ENCODE data around the gene MTAP. TPM values are rescaled to one million over a fixed set of nuclear protein-coding genes. Genes with fewer than 3 reads are reported as not detected.

Gene MTAP
- total RNA-seq, 1 donor from 2014 or later, result 43.2 TPM

GRCh38 chr9:21976334-21976875 lies 174.0 kb downstream of the MTAP start:
- DNase-seq, result no peak
- H3K4me1 Mint-ChIP-seq, result peaks cover 19% of the 10 kb centered on the region
- ATAC-seq (ENCODE audit: low read depth), result no peak
- intact Hi-C loops (cut with micrococcal nuclease), result loop anchor here (10.0 kb wide), 1 partner anchor 1848 kb away; the partner anchor contains the start of gene ELAVL2
- H3K9me3 Mint-ChIP-seq, result no peaks in the 10 kb centered on the region
- H3K27me3 Mint-ChIP-seq, result peaks cover 61% of the 10 kb centered on the region
- no peak for TF ChIP-seq CTCF (IDR thresholded peaks at IDR 0.05)
- H3K4me3 Mint-ChIP-seq, result no peak overlapping the region
- no peak overlapping the region for H3K27ac Mint-ChIP-seq
- H3K36me3 Mint-ChIP-seq (ENCODE audit: low read depth), result no peaks in the 10 kb centered on the region
- ChIA-PET CTCF (interaction anchor here (1.2 to 1.8 kb wide), 3 partner anchors 19 to 163 kb away, joined by 4 to 7 read pairs (median 4); partner anchors contain the start of gene CDKN2B-AS1), POLR2A (no interaction called here)

- ATAC-seq (ENCODE audit: low read depth) (no peak), DNase-seq (no peak)
- Mint-ChIP-seq H3K27ac (no peak overlapping the region), H3K27me3 (peaks cover 50% of the 10 kb centered on the region), H3K36me3 (ENCODE audit: low read depth) (no peaks in the 10 kb centered on the region), H3K9me3 (no peaks in the 10 kb centered on the region), H3K4me1 (peaks cover 3% of the 10 kb centered on the region), H3K4me3 (no peak overlapping the region)
- POLR2A ChIA-PET, result interaction anchor here (1.0 kb wide), 1 partner anchor 12 kb away, joined by 6 read pairs; the partner anchor contains the start of genes CDKN2A and CDKN2B-AS1
- CTCF ChIA-PET, result interaction anchor here (1.1 to 1.6 kb wide), 2 partner anchors 25 to 224 kb away, joined by 3 to 5 read pairs; no protein-coding TSS in a partner anchor
- intact Hi-C loops (cut with micrococcal nuclease), result no loop called here
- no peak for TF ChIP-seq CTCF (IDR thresholded peaks at IDR 0.05)
Observed at GRCh38 chr9:21982391-21982790, 180.0 kb downstream of the MTAP start.

- CTCF ChIA-PET, result interaction anchor here (1.1 to 1.6 kb wide), 2 partner anchors 25 to 224 kb away, joined by 3 to 5 read pairs; no protein-coding TSS in a partner anchor
- H3K4me3 Mint-ChIP-seq, result no peak overlapping the region
- H3K9me3 Mint-ChIP-seq, result no peaks in the 10 kb centered on the region
- no peak for TF ChIP-seq CTCF (IDR thresholded peaks at IDR 0.05)
- H3K27ac Mint-ChIP-seq, result no peak overlapping the region
- intact Hi-C loops (cut with micrococcal nuclease), result no loop called here
- peaks cover 3% of the 10 kb centered on the region for H3K4me1 Mint-ChIP-seq
- DNase-seq (no peak), ATAC-seq (ENCODE audit: low read depth) (no peak)
- H3K27me3 Mint-ChIP-seq, result peaks cover 50% of the 10 kb centered on the region
- H3K36me3 Mint-ChIP-seq (ENCODE audit: low read depth), result no peaks in the 10 kb centered on the region
- POLR2A ChIA-PET, result interaction anchor here (1.0 kb wide), 1 partner anchor 11 kb away, joined by 6 read pairs; the partner anchor contains the start of genes CDKN2A and CDKN2B-AS1
Observed at GRCh38 chr9:21982861-21983560, 180.6 kb downstream of the MTAP start.

- ChIA-PET POLR2A (no interaction called here), CTCF (interaction anchor here (1.6 kb wide), 1 partner anchor 24 kb away, joined by 5 read pairs; no protein-coding TSS in a partner anchor)
- Mint-ChIP-seq H3K4me1 (peaks cover 3% of the 10 kb centered on the region), H3K4me3 (no peak overlapping the region), H3K27me3 (peaks cover 52% of the 10 kb centered on the region), H3K9me3 (no peaks in the 10 kb centered on the region), H3K27ac (no peak overlapping the region), H3K36me3 (ENCODE audit: low read depth) (no peaks in the 10 kb centered on the region)
- ATAC-seq (ENCODE audit: low read depth), result no peak
- intact Hi-C loops (cut with micrococcal nuclease), result no loop called here
- DNase-seq, result no peak
- TF ChIP-seq CTCF (IDR thresholded peaks at IDR 0.05), result no peak
Observed at GRCh38 chr9:21983561-21983935, 181.1 kb downstream of the MTAP start.

GRCh38 chr9:21984101-21984500 lies 181.7 kb downstream of the MTAP start:
- Mint-ChIP-seq H3K36me3 (ENCODE audit: low read depth) (no peaks in the 10 kb centered on the region), H3K4me1 (peaks cover 3% of the 10 kb centered on the region), H3K27me3 (peaks cover 51% of the 10 kb centered on the region), H3K4me3 (no peak overlapping the region), H3K9me3 (no peaks in the 10 kb centered on the region), H3K27ac (no peak overlapping the region)
- ChIA-PET CTCF (interaction anchor here (1.6 kb wide), 1 partner anchor 24 kb away, joined by 5 read pairs; no protein-coding TSS in a partner anchor), POLR2A (no interaction called here)
- intact Hi-C loops (cut with micrococcal nuclease), result no loop called here
- ATAC-seq (ENCODE audit: low read depth), result no peak
- DNase-seq, result no peak
- no peak for TF ChIP-seq CTCF (IDR thresholded peaks at IDR 0.05)
